OCI-LY1 (cell line): Measurements from ENCODE around the gene MAPT.

Source experiments
- CTCF ChIP-seq: fragments of 200-600 bp; sonication (generic), shearing (Covaris generic); IDR thresholded peaks from 2 replicates; pipeline ENCODE4 v1.5.1; 2017; ENCODE audit warnings: mild to moderate bottlenecking, antibody characterized with exemption, low read length, moderate library complexity, mixed read lengths
- EZH2 ChIP-seq: fragments of 200-600 bp; sonication (generic), shearing (Covaris generic); IDR thresholded peaks from 2 replicates; pipeline ENCODE4 v1.8.0; 2017; ENCODE audit warnings: borderline replicate concordance, mixed run types, mild to moderate bottlenecking, antibody characterized with exemption, low read length, moderate library complexity, mixed read lengths

DNA sequence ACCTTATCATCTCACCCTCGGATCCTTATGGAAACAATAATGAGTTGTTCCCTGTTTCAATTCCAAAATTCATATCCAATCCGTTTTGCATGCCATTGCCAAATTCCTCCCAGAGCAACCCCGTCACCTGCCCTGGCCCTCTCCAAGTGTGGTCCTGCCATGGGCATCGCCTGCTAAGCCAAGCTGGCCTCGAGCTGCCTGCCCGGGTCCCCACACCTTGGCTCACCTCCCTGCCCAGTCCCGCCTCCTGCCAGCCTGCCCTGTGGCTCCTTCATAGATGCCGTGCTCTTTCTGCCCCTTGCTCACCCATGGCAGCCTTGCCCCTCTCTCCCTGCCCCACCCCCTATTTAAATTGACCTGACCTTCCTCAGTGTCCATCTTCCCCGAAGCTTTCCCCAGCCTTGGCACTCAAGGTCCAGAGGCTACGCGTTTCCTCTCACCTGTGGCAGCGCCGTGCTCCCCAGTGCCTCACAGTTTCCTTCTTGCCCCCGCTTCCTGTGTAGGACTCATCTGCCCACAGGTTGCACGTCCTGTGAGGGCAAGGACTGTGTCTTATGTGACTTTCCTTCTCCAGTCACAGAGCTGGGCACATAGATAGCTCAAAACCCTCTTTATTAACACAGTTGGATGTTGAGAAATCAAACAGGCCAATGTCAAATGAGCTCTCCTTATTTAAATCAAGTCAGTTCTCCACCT, 12.7 kb downstream of the MAPT start:
- TF ChIP-seq CTCF, result no peak
- no peak for TF ChIP-seq EZH2
